Measurements from ENCODE around the gene PIAS1.

Gene PIAS1

GRCh38 chr15:68208136-68208535 lies 154.0 kb downstream of the PIAS1 start:
- H3K4me2 ChIP-seq (ENCODE audit: low read depth, low read length, poor library complexity, severe bottlenecking): peak overlapping the region; percentile 54
- H2AFZ ChIP-seq (ENCODE audit: low read depth, low read length, severe bottlenecking): no peak overlapping the region
- no peaks in the 10 kb centered on the region for H3K9me3 ChIP-seq (ENCODE audit: insufficient read depth, low read length)
- no peaks in the 10 kb centered on the region for H3K9me2 ChIP-seq (replicated peaks; ENCODE audit: insufficient read depth, low read length)
- H3F3A ChIP-seq (ENCODE audit: insufficient read depth): peaks cover 8% of the 10 kb centered on the region
- H3K79me2 ChIP-seq (ENCODE audit: insufficient read depth, low read length): peaks cover 25% of the 10 kb centered on the region
- no peak overlapping the region for H3K4me3 ChIP-seq (ENCODE audit: insufficient read depth, low read length, poor library complexity, severe bottlenecking)
- peak overlapping the region; percentile 93 for H3K27ac ChIP-seq (ENCODE audit: low read depth, low read length)
- H3K9ac ChIP-seq (ENCODE audit: low read length): peak overlapping the region; percentile 53; the same call in 1 of the 2 replicates
- TF ChIP-seq CTCF (IDR thresholded peaks at IDR 0.05; ENCODE audit: insufficient read depth, low read length, poor library complexity, severe bottlenecking) (no peak), EZH2phosphoT487 (conservative IDR thresholded peaks at IDR 0.05; ENCODE audit: low read length) (no peak)
- H3K36me3 ChIP-seq (ENCODE audit: low read length): no peaks in the 10 kb centered on the region
- no peaks in the 10 kb centered on the region for H4K20me1 ChIP-seq (ENCODE audit: low read depth, low read length)
- H3K27me3 ChIP-seq (ENCODE audit: low read length): no peaks in the 10 kb centered on the region

GRCh38 chr15:68208636-68209240 lies 154.6 kb downstream of the PIAS1 start:
- H3K79me2 ChIP-seq (ENCODE audit: insufficient read depth, low read length): peaks cover 25% of the 10 kb centered on the region
- TF ChIP-seq EZH2phosphoT487 (conservative IDR thresholded peaks at IDR 0.05; ENCODE audit: low read length): no peak
- TF ChIP-seq CTCF (IDR thresholded peaks at IDR 0.05; ENCODE audit: insufficient read depth, low read length, poor library complexity, severe bottlenecking): no peak
- peak overlapping the region; percentile 32 for H3K4me3 ChIP-seq (ENCODE audit: insufficient read depth, low read length, poor library complexity, severe bottlenecking)
- H3K27me3 ChIP-seq (ENCODE audit: low read length): no peaks in the 10 kb centered on the region
- no peaks in the 10 kb centered on the region for H3K9me2 ChIP-seq (replicated peaks; ENCODE audit: insufficient read depth, low read length)
- H3K9me3 ChIP-seq (ENCODE audit: insufficient read depth, low read length): no peaks in the 10 kb centered on the region
- peak overlapping the region; percentile 93 for H3K27ac ChIP-seq (ENCODE audit: low read depth, low read length)
- H3K36me3 ChIP-seq (ENCODE audit: low read length): no peaks in the 10 kb centered on the region
- H2AFZ ChIP-seq (ENCODE audit: low read depth, low read length, severe bottlenecking): no peak overlapping the region
- H3K4me2 ChIP-seq (ENCODE audit: low read depth, low read length, poor library complexity, severe bottlenecking): peak overlapping the region; percentile 54
- no peaks in the 10 kb centered on the region for H4K20me1 ChIP-seq (ENCODE audit: low read depth, low read length)
- peak overlapping the region; percentile 53 for H3K9ac ChIP-seq (ENCODE audit: low read length)
- peaks cover 8% of the 10 kb centered on the region for H3F3A ChIP-seq (ENCODE audit: insufficient read depth)

- no peak overlapping the region for H2AFZ ChIP-seq (ENCODE audit: low read depth, low read length, severe bottlenecking)
- H3K9me3 ChIP-seq (ENCODE audit: insufficient read depth, low read length): no peaks in the 10 kb centered on the region
- H3K36me3 ChIP-seq (ENCODE audit: low read length): no peaks in the 10 kb centered on the region
- H3K27ac ChIP-seq (ENCODE audit: low read depth, low read length): peak overlapping the region; percentile 93
- peak overlapping the region; percentile 32 for H3K4me3 ChIP-seq (ENCODE audit: insufficient read depth, low read length, poor library complexity, severe bottlenecking)
- TF ChIP-seq EZH2phosphoT487 (conservative IDR thresholded peaks at IDR 0.05; ENCODE audit: low read length) (no peak), CTCF (IDR thresholded peaks at IDR 0.05; ENCODE audit: insufficient read depth, low read length, poor library complexity, severe bottlenecking) (no peak)
- H3K9me2 ChIP-seq (replicated peaks; ENCODE audit: insufficient read depth, low read length): no peaks in the 10 kb centered on the region
- no peaks in the 10 kb centered on the region for H3K27me3 ChIP-seq (ENCODE audit: low read length)
- peak overlapping the region; percentile 54 for H3K4me2 ChIP-seq (ENCODE audit: low read depth, low read length, poor library complexity, severe bottlenecking)
- no peaks in the 10 kb centered on the region for H4K20me1 ChIP-seq (ENCODE audit: low read depth, low read length)
- H3K79me2 ChIP-seq (ENCODE audit: insufficient read depth, low read length): peaks cover 25% of the 10 kb centered on the region
- H3K9ac ChIP-seq (ENCODE audit: low read length): peak overlapping the region; percentile 53
- peaks cover 8% of the 10 kb centered on the region for H3F3A ChIP-seq (ENCODE audit: insufficient read depth)
These were observed 155.2 kb downstream of the PIAS1 start for GRCh38 chr15:68209272-68209671.

Measured in SU-DHL-6 (cell line).